Psoas muscle (tissue), 8 donors: ENCODE data around the gene PAX2. TPM values are rescaled to one million over a fixed set of nuclear protein-coding genes. Genes with fewer than 3 reads are reported as not detected.

Source experiments
- ATAC-seq, 4 donors: fragments of 200-7000 bp; cut with Tn5 transposase; one replicate each; pipeline ENCODE4 v1.9.1; 2020; ENCODE audit warnings: moderate library complexity in 3 of 4, mild to moderate bottlenecking in 2 of 4
- DNase-seq, 2 donors: peaks; one replicate each; pipeline ENCODE4 v3.0.0-alpha.2; 2020
- H3K27ac ChIP-seq: fragments of 200-600 bp; one replicate; pipeline ENCODE4 v1.8.0; 2022
- H3K27me3 ChIP-seq, 3 donors: fragments of 200-600 bp in 1 of 3; one replicate each; pipeline versions ENCODE4 v1.6.1 to v1.8.0; 2013 to 2022; ENCODE audit warnings: low read length in 2 of 3, mild to moderate bottlenecking in 2 of 3, moderate library complexity in 1 of 3; ENCODE audit not compliant: insufficient read depth in 3 of 3
- H3K36me3 ChIP-seq, 2 donors: fragments of 200-600 bp in 1 of 2; one replicate each; pipeline versions ENCODE4 v1.6.1 to v1.8.0; 2013 to 2022; ENCODE audit warnings: low read depth in 1 of 2, mild to moderate bottlenecking in 1 of 2, moderate library complexity in 1 of 2; ENCODE audit not compliant: insufficient read depth in 1 of 2
- H3K4me1 ChIP-seq: fragments of 200-600 bp; one replicate; pipeline ENCODE4 v1.8.0; 2022
- H3K4me3 ChIP-seq: fragments of 200-600 bp; one replicate; pipeline ENCODE4 v1.8.0; 2022; ENCODE audit warnings: mild to moderate bottlenecking
- H3K9me3 ChIP-seq: fragments of 200-600 bp; one replicate; pipeline ENCODE4 v1.8.0; 2022
- WGBS, 3 donors: extraction: QIAGEN DNeasy Blood & Tissue Kit; methylation state at CpG; one replicate each; pipeline versions ENCODE4 v1.1.6 to v1.1.7; 2013; 5-methylcytosine and 5-hydroxymethylcytosine counted together
- intact Hi-C, 2 donors: fragments of 100-400 bp; cut with DNase I; formaldehyde crosslinking; loops; one replicate each; pipeline versions ENCODE4 v1.11.0 to v1.14.2; 2022
- polyA plus RNA-seq, 3 donors: library from polyadenylated mRNA; stranded (reverse); fragments of 200-250 nt; gene quantifications; one replicate each; pipeline ENCODE4 v1.2.3, GENCODE V29; 2013
- total RNA-seq, 4 donors: library from RNA; stranded (reverse); fragmentation: NEBNext Ultra II Directional in 2 of 4; extraction: Animal tissue kit (Norgen Biotek cat#: 25700) in 2 of 4; gene quantifications; one replicate each; pipeline versions ENCODE4 v1.2.1 to v1.2.4, GENCODE V29; 2021 to 2023
- TF ChIP-seq, protein P1 (sequence below): fragments of 200-600 bp; IDR thresholded peaks from one replicate; pipeline ENCODE4 v1.8.0; 2022; ENCODE audit warnings: antibody characterized with exemption
- donor health status: healthy with polysubstance abuse.
- donor health status: DM: no; HTN: no; CAD: no; lungs with moderate emphysema.
- donor health status: Bipolar disorder and iron deficiency.
- donor health status: healthy.
- donor health status: DM: yes; HTN: yes; CAD: no.
- donor health status: DM: no; HTN: no; CAD: no.
- donor health status: DM: no; HTN: no; CAD: no.
- donor health status: DM: yes; HTN: yes; CAD: no.

The PAX2 gene
- total and polyA plus RNA-seq, 7 donors = not detected

DNA sequence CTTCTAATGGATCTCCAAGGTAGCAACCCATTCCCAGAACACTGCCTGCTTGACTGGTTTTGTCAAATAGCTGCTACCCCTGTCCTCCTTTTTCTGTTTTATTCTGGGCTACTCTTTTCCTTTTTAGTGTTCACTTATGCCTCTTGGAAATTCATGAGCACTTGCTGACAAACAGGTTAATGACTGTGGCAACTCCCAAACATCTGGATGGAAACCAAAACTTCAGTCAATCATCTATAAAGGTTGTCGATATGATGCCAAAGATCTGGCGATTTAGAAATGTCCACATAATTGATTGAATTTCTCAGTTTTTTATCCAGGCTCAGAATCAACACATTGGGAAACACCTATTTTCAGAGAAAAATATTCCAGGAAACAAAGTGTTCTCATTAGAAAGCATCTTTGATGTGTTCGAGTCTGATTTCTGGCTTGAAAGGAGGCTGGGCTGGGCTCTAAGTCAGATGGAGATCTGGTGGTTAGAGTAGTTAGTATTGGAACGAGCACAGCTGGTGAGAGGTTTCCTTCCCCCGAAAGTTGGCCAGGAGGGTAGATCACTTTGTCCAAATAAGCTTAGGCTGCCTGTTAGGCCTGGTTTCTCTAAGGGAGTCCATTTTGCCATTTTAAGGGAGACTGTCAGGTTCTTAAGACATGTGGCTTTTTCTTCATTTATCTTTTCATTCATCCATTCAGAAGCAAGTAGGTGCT is 17.8 kb downstream of the PAX2 start:
- ATAC-seq (no peak), DNase-seq (no peak)
- TF ChIP-seq, protein P1, sequence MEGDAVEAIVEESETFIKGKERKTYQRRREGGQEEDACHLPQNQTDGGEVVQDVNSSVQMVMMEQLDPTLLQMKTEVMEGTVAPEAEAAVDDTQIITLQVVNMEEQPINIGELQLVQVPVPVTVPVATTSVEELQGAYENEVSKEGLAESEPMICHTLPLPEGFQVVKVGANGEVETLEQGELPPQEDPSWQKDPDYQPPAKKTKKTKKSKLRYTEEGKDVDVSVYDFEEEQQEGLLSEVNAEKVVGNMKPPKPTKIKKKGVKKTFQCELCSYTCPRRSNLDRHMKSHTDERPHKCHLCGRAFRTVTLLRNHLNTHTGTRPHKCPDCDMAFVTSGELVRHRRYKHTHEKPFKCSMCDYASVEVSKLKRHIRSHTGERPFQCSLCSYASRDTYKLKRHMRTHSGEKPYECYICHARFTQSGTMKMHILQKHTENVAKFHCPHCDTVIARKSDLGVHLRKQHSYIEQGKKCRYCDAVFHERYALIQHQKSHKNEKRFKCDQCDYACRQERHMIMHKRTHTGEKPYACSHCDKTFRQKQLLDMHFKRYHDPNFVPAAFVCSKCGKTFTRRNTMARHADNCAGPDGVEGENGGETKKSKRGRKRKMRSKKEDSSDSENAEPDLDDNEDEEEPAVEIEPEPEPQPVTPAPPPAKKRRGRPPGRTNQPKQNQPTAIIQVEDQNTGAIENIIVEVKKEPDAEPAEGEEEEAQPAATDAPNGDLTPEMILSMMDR = no peak
- Histone ChIP-seq H3K27me3 (peaks cover 3 to 60% (median 9%) of the 10 kb centered on the region in 3 donors), H3K27ac (no peak overlapping the region), H3K36me3 (no peaks in the 10 kb centered on the region), H3K4me3 (no peak overlapping the region), H3K4me1 (no peaks in the 10 kb centered on the region), H3K9me3 (no peaks in the 10 kb centered on the region)
- 52 to 63% (median 55%) methylated on average over 5 of the region's 5 CpGs for WGBS, 3 donors
- intact Hi-C loops = no loop called here

DNA sequence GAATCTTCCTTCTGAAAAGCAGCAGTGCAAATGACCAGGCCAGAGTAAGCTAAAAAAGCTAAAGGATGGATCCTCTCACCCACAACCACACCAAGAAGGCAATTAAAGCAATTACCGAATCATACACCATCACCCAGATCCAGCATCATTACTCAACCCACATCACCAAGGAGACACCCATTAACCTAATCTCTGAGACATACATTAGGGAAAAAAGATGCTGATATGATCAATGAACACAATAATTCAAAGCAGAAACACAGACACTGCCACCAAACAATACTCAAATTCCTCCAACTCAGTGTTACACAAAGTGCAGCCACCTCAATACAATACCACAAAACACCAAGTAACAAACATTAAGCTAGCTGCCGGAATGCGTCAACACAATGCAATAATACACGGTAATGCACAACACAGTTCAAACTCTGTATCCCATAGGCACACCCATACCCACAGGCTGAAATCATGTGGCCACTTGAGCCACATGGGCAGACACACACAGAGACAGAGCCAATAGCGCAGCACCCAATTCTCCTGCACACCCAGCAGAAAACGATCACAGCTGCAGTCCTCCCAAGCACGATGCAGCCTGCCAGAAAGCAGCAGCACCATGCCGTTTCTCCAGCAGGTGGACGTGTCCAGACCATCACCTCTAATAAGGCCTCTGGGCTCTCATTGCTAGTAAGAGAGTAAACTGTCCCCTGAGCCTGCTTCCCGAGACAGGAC is 21.5 kb downstream of the PAX2 start:
- intact Hi-C loops = no loop called here
- DNase-seq (no peak), ATAC-seq (no peak)
- H3K27ac ChIP-seq = no peak overlapping the region
- H3K4me3 ChIP-seq = no peak overlapping the region
- 47 to 52% (median 50%) methylated on average over 10 of the region's 10 CpGs for WGBS, 3 donors
- H3K36me3 ChIP-seq = no peaks in the 10 kb centered on the region
- H3K4me1 ChIP-seq = no peaks in the 10 kb centered on the region
- H3K27me3 ChIP-seq = peaks cover 3 to 48% (median 6%) of the 10 kb centered on the region in 3 donors
- TF ChIP-seq, protein P1 = no peak
- no peaks in the 10 kb centered on the region for H3K9me3 ChIP-seq

- TF ChIP-seq, protein P1 = no peak
- no peaks in the 10 kb centered on the region for H3K4me1 ChIP-seq
- H3K9me3 ChIP-seq = no peaks in the 10 kb centered on the region
- 57 to 71% (median 59%) methylated on average over 5 of the region's 5 CpGs for WGBS, 3 donors
- no peak overlapping the region for H3K27ac ChIP-seq
- H3K36me3 ChIP-seq = no peaks in the 10 kb centered on the region
- peaks cover 3 to 45% (median 6%) of the 10 kb centered on the region in 3 donors for H3K27me3 ChIP-seq
- no peak for DNase-seq
- no peak overlapping the region for H3K4me3 ChIP-seq
- intact Hi-C loops = no loop called here
- ATAC-seq = no peak
These were observed 22.0 kb downstream of the PAX2 start for GRCh38 chr10:100767422-100767775.

DNA sequence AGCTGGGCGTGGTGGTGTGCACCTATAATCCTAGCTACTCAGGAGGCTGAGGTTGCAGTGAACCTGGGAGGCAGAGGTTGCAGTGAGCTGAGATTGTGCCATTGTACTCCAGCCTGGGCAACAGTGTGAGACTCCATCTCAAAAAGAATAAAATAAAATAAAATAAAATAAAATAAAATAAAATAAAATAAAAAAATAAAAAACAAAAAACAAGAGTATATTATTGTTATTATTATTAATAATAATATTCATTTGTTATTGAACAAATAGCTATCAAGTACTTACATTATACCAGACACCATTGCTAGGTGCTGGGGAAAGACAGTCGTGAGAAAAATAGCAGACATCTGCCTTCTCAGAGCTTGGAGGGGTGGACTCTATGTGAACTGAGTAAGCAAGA is 24.1 kb downstream of the PAX2 start:
- Histone ChIP-seq H3K27me3 (peaks cover 0 to 39% (median 9%) of the 10 kb centered on the region in 3 donors), H3K4me3 (no peak overlapping the region), H3K4me1 (no peaks in the 10 kb centered on the region), H3K36me3 (no peaks in the 10 kb centered on the region), H3K9me3 (no peaks in the 10 kb centered on the region), H3K27ac (no peak overlapping the region)
- DNase-seq = no peak
- intact Hi-C loops = no loop called here
- 80 to 90% (median 88%) methylated on average over 2 of the region's 2 CpGs for whole genome bisulfite sequencing, 3 donors
- ATAC-seq = no peak
- TF ChIP-seq, protein P1 = no peak
